Panc1 (cell line): ENCODE data around the gene THSD7B.

ENCODE experiments used
- POLR2AphosphoS5 ChIP-seq: IDR thresholded peaks from 2 replicates; pipeline ENCODE4 v1.6.1; 2012; ENCODE audit warnings: mild to moderate bottlenecking, low read depth, low read length, moderate library complexity
- TF ChIP-seq, protein P1 (sequence below): fragments of 450-650 bp; IDR thresholded peaks from 2 replicates; pipeline ENCODE4 v1.5.1; 2017; ENCODE audit warnings: mild to moderate bottlenecking
- TF ChIP-seq, protein P2 (sequence below), 2 experiments: IDR thresholded peaks; 2 replicates each; pipeline ENCODE4 v1.6.1; 2011 to 2012; ENCODE audit warnings: low read depth in 2 of 2, control low read depth in 1 of 2, low read length in 1 of 2, mild to moderate bottlenecking in 1 of 2, moderate library complexity in 1 of 2; ENCODE audit not compliant: insufficient read depth in 1 of 2

DNA sequence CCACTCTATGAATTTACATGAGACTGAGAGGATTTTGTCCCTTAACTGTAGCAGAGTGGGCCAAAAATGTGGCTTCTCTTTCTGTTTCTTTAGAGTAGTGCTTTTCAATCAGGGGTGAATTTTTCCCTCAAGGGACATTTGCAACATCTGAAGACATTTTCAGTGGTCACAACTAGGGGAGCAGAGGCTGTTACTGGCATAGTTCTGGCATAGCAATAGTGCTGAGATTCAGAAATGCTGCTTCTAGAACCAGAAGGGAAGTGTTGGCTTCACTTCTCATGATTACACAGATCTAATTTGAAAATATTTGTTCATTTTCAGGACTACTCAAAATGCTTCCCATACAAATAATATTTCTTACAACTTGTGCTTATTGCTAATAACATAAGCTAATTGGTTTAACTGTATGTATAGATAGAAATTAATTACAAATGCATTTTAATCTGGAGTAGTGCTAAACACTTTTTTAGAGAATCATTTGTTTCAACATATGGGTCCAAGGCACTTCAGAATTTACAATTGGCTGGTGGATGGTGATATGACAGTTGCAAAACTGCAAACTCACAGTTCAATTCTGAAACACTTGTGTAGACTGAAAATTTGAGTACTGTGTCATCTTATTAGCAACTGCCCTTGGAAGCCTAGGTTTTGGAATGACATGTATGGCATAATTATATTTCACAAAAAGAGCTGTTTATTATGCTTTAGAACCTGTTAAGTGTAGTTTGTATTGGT, 526.7 kb downstream of the THSD7B start:
- TF ChIP-seq, protein P1, sequence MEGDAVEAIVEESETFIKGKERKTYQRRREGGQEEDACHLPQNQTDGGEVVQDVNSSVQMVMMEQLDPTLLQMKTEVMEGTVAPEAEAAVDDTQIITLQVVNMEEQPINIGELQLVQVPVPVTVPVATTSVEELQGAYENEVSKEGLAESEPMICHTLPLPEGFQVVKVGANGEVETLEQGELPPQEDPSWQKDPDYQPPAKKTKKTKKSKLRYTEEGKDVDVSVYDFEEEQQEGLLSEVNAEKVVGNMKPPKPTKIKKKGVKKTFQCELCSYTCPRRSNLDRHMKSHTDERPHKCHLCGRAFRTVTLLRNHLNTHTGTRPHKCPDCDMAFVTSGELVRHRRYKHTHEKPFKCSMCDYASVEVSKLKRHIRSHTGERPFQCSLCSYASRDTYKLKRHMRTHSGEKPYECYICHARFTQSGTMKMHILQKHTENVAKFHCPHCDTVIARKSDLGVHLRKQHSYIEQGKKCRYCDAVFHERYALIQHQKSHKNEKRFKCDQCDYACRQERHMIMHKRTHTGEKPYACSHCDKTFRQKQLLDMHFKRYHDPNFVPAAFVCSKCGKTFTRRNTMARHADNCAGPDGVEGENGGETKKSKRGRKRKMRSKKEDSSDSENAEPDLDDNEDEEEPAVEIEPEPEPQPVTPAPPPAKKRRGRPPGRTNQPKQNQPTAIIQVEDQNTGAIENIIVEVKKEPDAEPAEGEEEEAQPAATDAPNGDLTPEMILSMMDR, result no peak
- TF ChIP-seq, protein P2, sequence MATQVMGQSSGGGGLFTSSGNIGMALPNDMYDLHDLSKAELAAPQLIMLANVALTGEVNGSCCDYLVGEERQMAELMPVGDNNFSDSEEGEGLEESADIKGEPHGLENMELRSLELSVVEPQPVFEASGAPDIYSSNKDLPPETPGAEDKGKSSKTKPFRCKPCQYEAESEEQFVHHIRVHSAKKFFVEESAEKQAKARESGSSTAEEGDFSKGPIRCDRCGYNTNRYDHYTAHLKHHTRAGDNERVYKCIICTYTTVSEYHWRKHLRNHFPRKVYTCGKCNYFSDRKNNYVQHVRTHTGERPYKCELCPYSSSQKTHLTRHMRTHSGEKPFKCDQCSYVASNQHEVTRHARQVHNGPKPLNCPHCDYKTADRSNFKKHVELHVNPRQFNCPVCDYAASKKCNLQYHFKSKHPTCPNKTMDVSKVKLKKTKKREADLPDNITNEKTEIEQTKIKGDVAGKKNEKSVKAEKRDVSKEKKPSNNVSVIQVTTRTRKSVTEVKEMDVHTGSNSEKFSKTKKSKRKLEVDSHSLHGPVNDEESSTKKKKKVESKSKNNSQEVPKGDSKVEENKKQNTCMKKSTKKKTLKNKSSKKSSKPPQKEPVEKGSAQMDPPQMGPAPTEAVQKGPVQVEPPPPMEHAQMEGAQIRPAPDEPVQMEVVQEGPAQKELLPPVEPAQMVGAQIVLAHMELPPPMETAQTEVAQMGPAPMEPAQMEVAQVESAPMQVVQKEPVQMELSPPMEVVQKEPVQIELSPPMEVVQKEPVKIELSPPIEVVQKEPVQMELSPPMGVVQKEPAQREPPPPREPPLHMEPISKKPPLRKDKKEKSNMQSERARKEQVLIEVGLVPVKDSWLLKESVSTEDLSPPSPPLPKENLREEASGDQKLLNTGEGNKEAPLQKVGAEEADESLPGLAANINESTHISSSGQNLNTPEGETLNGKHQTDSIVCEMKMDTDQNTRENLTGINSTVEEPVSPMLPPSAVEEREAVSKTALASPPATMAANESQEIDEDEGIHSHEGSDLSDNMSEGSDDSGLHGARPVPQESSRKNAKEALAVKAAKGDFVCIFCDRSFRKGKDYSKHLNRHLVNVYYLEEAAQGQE (IDR thresholded peaks at IDR 0.05; ENCODE audit: insufficient read depth in 1 of 2, low read depth in 2 of 2, low read length in 1 of 2), result no peak
- TF ChIP-seq POLR2AphosphoS5, result no peak
